Endometrium (tissue), 2 donors: Measurements from ENCODE around the gene DYNC1LI1.

ENCODE experiments used
- FAIRE-seq: peaks from 2 replicates; lab custom pipeline; 2012; peaks lifted over from hg19 to GRCh38; lab: Jason Lieb, UNC
- donor health status: control.
- donor health status: control.

DYNC1LI1 gene

DNA sequence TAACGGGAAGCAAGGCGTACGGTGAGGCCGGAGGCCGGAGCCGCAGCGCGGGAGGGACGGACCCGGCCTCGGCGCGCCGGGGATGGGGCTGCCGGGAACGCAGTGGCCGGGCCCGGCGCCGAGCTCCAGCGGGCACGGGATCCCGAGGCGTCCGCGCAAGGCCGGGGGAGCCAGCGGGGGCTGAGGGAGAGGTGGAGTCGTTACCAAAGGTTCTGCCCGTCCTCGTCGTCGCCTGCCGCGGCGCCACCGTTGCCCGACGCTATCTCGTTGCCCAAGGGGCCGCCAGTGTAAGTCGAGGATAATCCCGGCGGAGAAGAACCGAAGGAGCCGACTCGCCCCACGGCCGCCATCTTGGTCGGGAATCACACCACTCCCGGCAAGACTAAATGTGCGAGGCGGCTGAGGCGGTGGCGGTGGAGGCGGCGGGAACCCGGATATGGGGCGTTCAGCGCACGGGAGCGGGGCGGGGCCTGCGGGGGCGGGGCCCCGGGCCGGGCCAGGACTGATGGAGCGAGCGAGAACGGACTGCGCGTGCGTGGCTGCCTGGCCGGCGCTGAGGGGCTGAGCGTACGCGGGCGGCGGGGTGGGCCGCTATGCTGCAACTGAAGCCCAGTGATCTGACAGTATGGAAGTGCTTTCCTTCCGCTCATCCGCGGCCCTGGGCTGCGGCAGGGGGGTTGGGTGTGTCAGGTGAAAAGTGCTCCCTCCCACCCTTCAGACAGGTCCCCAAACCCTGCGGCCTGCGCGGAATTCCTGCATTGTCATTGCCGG is at the start of gene DYNC1LI1:
TSS of gene DYNC1LI1 (minus strand) at position 438 of the 771 bp plus-strand sequence. CDS start at position 350, 88 bp downstream.
- no peak for FAIRE-seq

DNA sequence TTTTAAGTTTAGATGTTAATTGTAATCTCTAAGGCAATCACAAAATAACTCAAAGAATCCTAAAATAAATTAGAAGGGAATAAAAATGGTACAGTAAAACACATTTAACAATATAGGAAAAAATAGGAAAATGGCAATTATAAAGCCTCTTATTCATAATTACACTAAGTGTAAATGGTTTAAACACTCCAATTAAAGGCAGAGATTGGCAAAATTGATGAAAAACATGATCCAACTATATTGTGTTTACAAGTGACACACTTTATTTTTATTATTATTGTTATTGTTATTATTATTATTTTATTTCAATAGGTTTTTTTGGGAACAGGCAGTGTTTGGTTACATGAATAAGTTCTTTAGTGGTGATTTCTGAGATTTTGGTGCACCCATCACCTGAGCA is 48.7 kb upstream of the DYNC1LI1 start:
- no peak for FAIRE-seq

DNA sequence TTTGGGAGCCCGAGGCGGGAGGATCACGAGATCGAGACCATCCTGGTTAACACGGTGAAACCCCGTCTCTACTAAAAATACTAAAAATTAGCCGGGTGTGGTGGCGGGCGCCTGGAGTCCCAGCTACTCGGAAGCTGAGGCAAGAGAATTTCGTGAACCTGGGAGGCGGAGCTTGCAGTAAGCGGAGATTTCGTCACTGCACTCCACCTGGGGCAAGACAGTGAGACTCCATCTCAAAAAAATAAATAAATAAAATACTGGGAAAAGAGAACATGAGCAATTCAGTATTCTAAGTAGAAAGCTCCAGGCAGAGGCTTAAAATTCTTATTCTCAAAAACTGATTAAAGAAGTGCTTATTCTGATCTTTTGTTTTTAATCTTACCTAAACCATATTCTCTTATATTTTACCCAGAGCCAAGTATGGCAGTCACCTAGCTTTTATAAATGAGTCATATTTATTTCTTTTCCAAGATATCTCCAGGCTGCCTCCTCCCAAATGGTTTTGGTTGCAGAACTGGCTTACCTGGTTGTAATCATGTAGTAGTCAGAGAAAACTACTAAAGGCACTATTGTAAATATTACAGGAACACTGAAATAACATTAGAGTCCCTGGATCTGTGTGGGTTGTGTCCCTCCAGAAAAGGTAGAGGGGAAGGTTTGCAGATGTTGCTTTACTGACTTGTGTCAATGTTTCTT is 45.8 kb upstream of the DYNC1LI1 start:
- FAIRE-seq = no peak

DNA sequence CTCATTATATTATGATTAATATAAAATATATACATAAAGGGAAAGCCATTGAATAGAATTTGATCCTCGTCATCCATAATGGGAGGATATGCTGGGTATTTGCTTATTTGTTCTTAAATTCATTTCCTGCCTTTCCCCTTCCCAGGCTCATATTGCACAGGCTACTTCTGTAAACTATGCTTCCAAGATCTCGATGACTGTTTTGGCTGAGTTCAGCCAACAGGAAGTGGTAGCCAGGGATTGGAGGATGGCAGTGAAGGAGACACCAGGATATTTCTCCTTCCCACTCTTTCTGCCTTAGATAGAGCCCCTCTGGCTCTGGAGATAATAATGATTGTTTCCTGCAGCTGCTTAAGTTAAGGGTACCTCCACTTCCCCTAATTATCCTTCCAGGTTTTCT is 44.3 kb upstream of the DYNC1LI1 start:
- FAIRE-seq = no peak

DNA sequence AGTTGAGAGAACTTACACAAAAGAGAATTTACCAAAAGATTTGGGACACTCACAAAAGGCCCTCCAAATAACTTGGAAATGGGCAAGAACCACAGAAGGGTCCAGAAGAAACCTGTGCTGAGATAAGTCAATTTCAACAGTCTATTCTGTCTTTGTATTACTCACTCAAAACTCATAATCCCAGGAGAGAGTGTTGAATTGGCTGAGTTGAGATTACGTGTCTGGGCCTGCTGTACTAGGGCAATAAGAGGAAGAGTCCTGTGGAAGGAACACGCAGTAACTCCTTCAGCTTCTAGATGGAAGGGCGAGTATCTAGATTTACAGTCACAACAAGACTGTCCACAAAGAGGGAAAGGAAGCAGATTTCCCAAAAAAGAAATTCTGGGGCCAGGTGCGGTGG is 42.5 kb upstream of the DYNC1LI1 start:
- FAIRE-seq = no peak

DNA sequence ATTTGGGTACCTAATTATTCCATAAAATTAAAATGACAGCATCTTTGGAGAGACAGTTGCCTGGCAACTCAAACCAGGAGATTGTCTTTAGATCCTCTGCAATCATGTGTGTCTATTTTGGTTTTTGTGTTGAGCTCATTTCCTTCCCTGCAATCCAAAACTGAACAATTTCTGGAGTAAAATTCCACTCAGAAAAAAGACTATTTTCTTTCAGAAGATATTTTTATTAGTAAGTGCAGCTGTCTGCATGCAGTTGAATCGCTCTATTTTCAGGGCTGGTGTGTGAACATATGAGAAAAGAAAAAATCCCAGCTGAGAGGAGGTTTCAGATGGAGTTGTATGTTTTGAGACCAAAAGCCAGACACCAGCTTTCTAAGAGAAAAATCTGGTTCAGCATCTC is 41.9 kb upstream of the DYNC1LI1 start:
- no peak for FAIRE-seq

DNA sequence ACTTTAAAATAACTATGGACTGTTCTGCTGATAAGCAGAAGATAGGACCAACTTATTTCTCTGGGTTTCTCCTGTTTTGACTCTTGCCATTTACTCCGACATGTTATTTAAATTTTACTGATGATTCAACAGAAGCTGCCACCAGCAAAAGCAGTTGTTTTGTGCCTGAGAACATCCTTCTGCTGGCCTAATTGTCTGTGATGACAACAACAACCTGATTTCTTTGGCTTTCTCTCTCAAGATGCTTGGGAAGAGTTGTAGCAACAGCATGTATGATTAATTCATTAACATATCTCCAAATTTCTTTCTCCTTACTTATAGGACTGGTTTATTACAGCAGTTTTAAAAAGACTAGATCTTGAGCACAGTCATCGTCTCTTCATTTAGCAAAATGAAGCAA is 36.9 kb upstream of the DYNC1LI1 start:
- no peak for FAIRE-seq

DNA sequence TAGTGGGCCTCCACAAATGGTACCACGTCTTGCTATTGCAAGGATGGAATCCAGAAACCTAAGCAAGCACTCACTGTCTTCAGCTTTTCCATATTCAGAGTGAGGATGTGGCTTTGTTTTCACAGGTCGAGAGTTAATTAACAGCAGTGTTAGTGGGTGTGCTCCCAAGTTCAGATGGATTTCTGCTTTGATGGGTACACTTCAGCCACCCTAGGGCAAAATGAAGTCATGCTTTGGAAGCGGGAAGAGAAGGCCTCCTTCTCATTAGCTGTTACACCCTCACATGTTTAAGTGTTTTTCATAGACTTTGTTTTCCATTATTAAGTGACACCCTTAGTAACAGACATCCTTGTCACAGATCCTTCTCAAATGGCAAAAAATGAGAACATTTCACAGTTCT is 36.3 kb upstream of the DYNC1LI1 start:
- FAIRE-seq = no peak

DNA sequence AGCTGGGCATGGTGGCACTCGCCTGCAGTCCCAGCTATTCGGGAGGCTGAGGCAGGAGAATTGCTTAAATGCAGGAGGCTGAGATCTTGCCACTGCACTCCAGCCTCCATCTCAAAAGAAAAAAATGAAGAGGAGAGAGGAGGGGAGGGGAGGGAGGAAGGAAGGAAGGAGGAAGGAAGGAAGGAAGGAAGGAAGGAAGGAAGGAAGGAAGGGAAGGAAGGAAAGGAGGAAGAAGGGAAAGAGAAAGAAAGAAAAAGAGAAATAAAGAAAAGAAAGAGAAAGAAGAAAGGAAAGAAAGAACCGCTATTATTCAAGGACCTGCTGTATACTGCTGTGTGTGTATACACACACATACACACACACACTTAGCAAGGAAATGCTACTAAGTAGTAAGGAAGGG is 35.6 kb upstream of the DYNC1LI1 start:
- no peak for FAIRE-seq

DNA sequence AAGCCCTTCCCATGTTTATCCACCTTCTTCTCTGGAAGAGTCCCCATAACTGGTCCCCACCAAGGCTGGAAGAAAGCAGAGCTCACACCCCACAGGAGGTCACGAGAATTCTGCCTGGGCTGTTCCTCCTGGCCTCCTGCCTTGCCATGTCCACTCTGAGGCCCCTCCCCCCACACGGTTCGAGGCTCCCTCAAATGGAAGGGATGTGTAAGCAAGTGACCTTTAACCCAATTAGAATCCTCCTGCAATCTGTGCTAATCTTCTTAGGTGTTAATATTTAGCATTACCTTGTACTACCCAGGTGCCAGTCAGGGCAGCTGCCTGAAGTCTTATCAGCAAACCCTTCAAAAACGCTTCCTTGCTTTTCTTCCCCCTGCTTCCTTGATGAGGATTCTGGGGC is 32.4 kb upstream of the DYNC1LI1 start:
- FAIRE-seq = no peak

DNA sequence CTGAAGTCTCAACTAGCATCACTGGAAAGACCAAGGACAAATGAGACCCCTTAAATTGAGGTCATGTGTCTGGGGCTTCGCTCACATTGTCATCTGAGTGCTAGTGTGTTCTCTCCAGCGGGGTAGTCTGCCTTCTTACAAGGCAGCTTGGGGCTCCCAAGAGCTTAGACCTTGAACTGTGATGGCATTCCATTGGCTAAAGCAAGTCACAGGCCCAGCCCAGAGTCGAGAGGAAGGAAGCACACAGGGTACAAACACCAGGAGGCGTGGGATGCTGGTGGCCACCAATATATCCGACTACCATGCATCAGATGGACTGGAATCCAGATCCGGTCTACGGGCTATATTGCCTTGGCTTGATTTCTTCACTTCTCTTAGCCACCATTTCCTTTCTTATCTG is 31.5 kb upstream of the DYNC1LI1 start:
- no peak for FAIRE-seq

DNA sequence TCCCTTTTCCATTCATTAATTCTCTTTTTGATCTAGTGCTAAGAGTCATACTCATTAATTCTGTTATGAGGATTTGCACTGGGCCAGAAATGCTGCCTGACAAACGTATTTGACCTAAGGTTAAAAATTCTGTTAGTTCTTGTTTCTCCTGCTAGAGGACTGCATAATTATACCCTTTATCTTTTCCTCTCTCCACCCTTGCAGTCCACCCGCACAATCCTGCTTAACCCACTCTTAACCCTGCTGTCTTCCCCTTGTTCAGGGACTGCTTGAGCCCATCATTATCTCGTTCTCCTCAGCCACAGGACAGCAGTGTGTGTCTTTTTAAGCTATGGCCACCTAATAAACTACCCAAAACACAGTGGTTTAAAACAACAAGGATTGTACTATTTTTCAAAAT is 31.1 kb upstream of the DYNC1LI1 start:
- FAIRE-seq = no peak

DNA sequence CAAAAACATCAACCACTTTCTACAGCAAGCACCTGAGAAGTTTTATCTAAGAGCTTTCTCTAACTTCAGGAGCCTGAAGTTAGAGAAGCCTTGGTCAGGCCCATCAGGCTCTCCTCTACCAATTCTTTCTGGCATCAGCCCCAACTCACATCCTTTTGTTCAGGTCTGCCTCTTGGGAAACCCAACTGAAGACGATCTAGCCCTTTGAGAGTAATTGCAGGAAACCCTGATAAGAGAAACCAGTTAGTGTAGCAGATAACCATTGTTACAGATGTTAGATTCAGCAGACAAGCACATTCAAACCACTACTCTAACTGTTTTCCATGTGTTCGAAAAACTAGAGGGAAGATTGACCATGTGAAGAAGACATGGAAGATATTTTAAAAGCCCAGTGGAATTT is 27.0 kb upstream of the DYNC1LI1 start:
- FAIRE-seq = no peak

DNA sequence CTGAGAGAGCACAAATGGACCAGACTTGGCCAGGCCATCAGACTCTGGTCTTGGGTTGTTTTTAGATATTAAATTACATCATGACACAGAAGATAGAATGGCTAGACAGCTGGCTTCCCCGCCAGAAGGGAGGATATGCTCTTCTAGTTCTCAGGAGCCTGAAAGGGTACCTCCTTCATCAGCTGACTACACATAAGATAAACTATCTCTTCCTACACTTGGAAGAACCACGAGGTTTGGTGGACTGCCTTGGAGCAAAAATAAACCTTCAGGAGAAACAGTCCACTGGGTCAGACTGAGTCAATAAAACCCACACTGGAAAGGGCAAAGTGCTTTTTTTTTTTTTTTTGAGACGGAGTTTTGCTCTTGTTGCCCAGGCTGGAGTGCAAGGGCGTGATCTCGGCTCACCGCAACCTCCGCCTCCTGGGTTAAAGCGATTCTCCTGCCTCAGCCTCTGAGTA is 26.3 kb upstream of the DYNC1LI1 start:
- no peak for FAIRE-seq

DNA sequence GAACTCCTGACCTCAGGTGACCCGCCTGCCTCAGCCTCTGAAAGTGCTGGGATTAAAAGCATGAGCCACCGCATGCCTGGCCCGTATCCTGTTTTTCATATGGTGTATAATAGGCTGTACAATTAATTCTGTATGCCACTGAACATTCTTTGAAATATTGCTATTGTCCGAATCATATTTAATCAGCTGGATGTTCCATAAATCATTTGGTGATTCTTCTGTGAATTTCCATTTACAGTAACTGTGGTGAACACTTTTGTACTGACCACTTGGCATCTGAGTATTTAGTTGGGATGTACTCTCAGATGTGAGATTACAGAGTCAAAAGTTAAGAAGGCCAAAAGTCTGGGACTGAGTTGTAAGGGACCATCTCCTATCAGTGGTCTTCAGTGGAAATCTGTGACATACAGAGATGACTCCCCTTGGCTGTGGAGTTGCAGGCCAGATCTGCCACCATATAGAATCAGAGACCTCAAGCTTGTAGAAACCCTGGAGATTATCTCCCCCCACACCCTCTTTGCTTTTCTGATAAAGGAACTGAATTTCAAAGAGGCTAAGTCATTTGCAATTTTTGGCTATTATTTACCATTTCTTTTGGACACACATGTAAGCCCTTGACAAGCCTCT is 25.7 kb upstream of the DYNC1LI1 start:
- FAIRE-seq = no peak

DNA sequence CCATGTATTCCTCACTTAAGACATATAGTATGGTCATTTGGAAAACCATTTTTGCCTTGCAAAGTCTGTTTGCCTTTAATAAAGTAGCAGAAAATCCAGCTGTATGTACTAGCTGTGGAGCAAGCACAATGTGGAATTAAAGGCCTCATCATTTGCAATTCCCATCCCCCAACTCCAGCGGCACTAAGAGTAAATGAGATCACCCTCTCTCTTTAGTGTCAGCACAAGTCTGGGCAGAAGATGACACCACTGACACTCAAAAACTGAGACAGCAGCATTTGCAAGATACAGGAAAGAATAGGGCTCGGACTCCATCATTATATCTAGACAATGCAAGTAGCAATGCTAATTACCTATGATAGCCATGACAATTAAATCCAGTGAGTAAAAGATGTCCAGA is 24.7 kb upstream of the DYNC1LI1 start:
- FAIRE-seq = no peak

DNA sequence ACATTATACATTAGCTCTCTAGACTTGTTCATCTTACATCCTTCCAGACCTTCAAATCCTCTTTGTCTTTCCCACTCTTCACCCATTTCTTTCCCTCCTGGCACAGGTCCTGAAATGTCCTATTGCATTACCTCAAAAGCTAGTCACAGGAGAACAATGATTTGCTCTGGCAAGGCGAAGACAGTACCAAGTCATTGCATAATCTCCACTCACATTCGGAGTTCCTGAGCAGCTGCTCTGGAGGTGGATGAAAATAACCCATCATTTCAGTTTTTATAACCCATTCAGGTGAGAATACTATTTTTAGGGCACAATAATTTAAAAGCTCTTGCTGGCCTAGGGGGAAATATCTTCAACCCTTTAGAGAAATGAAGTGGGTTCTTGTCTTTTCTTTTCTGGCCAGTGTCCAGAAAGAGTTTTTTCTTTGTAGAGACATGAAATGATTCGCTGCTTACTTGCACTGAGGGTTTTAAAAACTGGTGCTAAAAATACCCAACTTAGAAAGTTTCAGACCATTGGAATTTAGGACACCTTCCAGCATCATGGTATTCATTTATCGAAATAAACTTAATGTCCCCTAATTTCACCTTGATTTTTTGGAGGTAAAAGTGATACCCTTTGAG is 23.4 kb upstream of the DYNC1LI1 start:
- FAIRE-seq = no peak

DNA sequence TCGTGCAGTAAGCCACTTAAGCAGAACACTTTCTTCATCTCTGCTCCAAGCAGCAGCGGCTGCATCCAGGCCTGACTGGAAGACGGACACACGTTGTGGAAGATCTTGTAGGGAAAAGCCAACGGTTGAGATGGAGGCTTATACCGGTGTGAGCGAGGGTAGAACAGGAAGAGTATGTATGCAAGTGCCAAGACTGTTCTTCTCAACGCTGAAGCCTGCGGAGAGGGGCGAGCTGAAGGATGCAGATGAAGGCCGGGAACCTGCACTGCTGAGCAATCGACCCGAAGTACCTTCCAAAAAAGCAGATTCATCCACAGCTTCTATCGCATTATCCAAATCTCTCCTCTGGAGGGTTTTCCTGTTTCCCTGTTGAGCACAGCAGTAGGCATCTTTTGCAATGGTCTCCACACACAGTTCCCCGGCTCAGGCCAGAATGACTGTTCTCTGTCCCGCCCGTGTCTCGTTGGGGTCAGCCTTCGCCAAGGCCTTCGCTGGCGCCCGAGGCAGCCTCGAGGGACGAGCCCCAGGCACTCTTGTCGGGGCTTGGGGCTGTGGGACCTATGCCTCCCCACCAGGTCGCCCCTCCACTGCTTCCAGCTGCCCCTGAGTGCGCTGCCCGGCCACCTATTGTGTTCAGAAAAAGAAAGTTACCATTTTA is 22.2 kb upstream of the DYNC1LI1 start:
- FAIRE-seq = no peak

DNA sequence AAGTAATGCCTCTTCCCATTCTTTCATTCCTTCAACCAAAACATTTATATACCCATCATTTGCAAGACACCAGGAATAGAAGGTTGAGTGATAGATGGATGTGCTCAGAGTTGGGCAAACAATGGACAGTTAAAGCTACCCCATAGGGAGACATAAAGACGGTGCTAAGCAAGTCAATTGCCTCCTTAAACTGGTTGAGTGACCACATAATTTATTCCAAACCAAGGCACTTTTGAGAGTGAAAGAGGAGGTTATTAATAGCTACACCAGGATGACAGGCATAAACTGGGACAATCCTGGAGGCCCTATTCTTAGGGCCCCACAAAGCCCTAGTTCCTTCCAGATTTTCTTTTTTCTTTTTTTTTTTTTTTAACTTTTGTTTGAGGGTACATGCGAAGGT is 21.4 kb upstream of the DYNC1LI1 start:
- FAIRE-seq = no peak

DNA sequence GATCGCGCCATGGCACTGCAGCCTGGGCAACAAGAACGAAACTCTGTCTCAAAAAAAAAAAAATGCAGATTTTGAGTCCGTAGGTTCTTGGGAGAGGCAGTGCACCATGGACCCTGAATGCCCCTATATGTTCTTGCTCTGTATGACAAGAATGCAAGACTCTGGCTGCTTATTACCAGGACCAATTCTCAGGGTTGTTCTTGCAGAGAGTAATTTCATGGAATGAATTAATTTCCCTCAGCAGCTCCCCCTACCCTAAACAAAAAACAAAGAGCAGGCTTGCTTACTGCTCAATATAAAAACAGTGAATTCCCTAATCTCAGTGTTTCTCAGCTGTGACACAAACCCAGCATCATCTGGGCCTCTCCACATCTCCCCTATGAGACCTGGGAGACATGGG is 20.5 kb upstream of the DYNC1LI1 start:
- no peak for FAIRE-seq

DNA sequence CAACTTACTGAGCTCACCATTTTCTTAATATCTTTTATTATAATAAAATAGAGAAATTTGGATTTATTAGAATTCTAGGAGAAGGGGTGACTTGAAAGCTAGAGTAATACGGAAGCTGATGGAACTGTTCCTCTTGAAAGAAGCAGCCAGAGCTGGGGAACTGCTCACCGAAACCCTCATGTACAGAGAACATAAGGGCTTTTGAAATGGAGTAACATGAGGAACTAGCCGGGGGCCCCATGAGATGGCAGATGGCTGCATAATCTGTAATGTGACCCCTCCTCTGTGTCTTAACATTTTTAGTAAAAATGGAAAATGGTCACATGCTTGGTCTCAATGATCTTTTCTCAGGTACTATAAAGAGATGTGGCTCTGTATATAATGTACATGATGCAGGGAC is 15.7 kb upstream of the DYNC1LI1 start:
- FAIRE-seq = no peak

DNA sequence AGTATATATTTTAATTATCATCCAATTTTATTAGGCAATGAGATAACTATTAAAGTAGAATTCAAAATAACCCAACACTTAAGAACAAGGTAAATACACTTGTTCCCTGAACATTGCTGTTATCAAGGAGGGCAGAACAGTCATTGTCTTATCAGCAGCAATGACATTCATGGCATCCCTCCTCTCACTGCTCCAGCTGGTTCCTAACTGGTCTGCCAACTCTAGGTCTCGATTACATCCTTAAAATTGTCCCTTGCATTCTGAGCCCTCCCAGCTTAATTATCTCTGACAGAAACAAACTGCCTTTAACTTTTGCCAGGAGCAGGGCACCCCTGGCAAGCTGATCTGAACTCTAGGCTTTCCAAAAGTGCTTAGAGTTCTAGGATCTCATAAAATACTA is 14.0 kb upstream of the DYNC1LI1 start:
- no peak for FAIRE-seq
